Mesendoderm (in vitro differentiated cells): ENCODE data around the gene SERPINB1.
A peak's percentile ranks its signal among the peaks of the same experiment; 100 is the strongest.
"Not testable (repeated sequence)": the region's sequence is repeated elsewhere in the genome, so short reads cannot be mapped to it uniquely, and the experiment has no call there.

ENCODE experiments used
- DNase-seq: peaks from one replicate; pipeline ENCODE4 v3.0.0; 2013
- H2AK5ac ChIP-seq: 2 replicates; pipeline ENCODE4 v1.6.1; 2013; ENCODE audit warnings: low read length, inconsistent platforms
- H2BK120ac ChIP-seq: 2 replicates; pipeline ENCODE4 v1.6.1; 2013; ENCODE audit warnings: low read depth, mild to moderate bottlenecking, low read length, moderate library complexity, mixed read lengths
- H2BK15ac ChIP-seq: replicated peaks from 2 replicates; pipeline ENCODE4 v1.6.1; 2013; ENCODE audit warnings: low read depth, mild to moderate bottlenecking, moderate library complexity
- H2BK5ac ChIP-seq: 2 replicates; pipeline ENCODE4 v1.6.1; 2013; ENCODE audit warnings: low read length, inconsistent platforms
- H3K18ac ChIP-seq: 2 replicates; pipeline ENCODE4 v1.6.1; 2013; ENCODE audit warnings: mild to moderate bottlenecking, low read length, mixed read lengths
- H3K23ac ChIP-seq: one replicate; pipeline ENCODE4 v1.6.1; 2013; ENCODE audit warnings: low read length
- H3K27ac ChIP-seq: 2 replicates; pipeline ENCODE4 v1.5.1; 2013; ENCODE audit warnings: low read depth, mild to moderate bottlenecking, inconsistent platforms, low read length, moderate library complexity
- H3K27me3 ChIP-seq: 2 replicates; pipeline ENCODE4 v1.6.1; 2013; ENCODE audit warnings: low read length, control low read depth, mild to moderate bottlenecking, inconsistent platforms; ENCODE audit not compliant: insufficient read depth, poor library complexity
- H3K36me3 ChIP-seq: 2 replicates; pipeline ENCODE4 v1.6.1; 2013; ENCODE audit warnings: low read length, inconsistent platforms; ENCODE audit not compliant: control insufficient read depth, insufficient read depth
- H3K4ac ChIP-seq: one replicate; pipeline ENCODE4 v1.6.1; 2013; ENCODE audit warnings: low read depth, mild to moderate bottlenecking, low read length, moderate library complexity
- H3K4me1 ChIP-seq: 2 replicates; pipeline ENCODE4 v1.6.1; 2013; ENCODE audit warnings: low read depth, low read length, inconsistent platforms; ENCODE audit not compliant: control insufficient read depth
- H3K4me2 ChIP-seq: 2 replicates; pipeline ENCODE4 v1.6.1; 2013; ENCODE audit warnings: low read length
- H3K4me3 ChIP-seq: 2 replicates; pipeline ENCODE4 v1.5.1; 2013; ENCODE audit warnings: mild to moderate bottlenecking, low read length
- H3K56ac ChIP-seq: one replicate; pipeline ENCODE4 v1.6.1; 2013; ENCODE audit warnings: low read length
- H3K79me1 ChIP-seq: 2 replicates; pipeline ENCODE4 v1.6.1; 2013; ENCODE audit warnings: low read length, inconsistent platforms
- H3K79me2 ChIP-seq: 2 replicates; pipeline ENCODE4 v1.6.1; 2013; ENCODE audit warnings: mild to moderate bottlenecking, low read length; ENCODE audit not compliant: control insufficient read depth, insufficient read depth
- H3K9ac ChIP-seq: 2 replicates; pipeline ENCODE4 v1.6.1; 2013; ENCODE audit warnings: low read length, inconsistent platforms
- H4K5ac ChIP-seq: one replicate; pipeline ENCODE4 v1.6.1; 2013; ENCODE audit warnings: low read length
- H4K8ac ChIP-seq: one replicate; pipeline ENCODE4 v1.6.1; 2013; ENCODE audit warnings: low read depth, mild to moderate bottlenecking, control low read depth, low read length, moderate library complexity
- WGBS: extraction: QIAGEN DNeasy Blood & Tissue Kit; methylation state at CpG from one replicate; pipeline ENCODE4 v1.1.7; 2013; ENCODE audit warnings: low lambda C conversion rate, missing lambda C conversion rate; ENCODE audit not compliant: insufficient coverage; ENCODE audit errors: extremely low coverage; 5-methylcytosine and 5-hydroxymethylcytosine counted together

SERPINB1 gene

GRCh38 chr6:2859798-2860705 lies 18.4 kb upstream of the SERPINB1 start:
- not testable (repeated sequence) for H3K56ac ChIP-seq, H3K79me1 ChIP-seq, H4K5ac ChIP-seq, H3K4me2 ChIP-seq, H3K23ac ChIP-seq, H4K8ac ChIP-seq, H3K4me1 ChIP-seq, H3K36me3 ChIP-seq, H3K4me3 ChIP-seq, H2BK15ac ChIP-seq, H3K27me3 ChIP-seq, H3K27ac ChIP-seq, DNase-seq, H3K9ac ChIP-seq, H3K18ac ChIP-seq, H3K4ac ChIP-seq, H2AK5ac ChIP-seq, H2BK120ac ChIP-seq, H3K79me2 ChIP-seq, H2BK5ac ChIP-seq
- no CpG with 5 or more reads among the region's 42 CpGs for WGBS

- WGBS, result no CpG with 5 or more reads among the region's 4 CpGs
Measured at GRCh38 chr6:2859185-2859700, 17.6 kb upstream of the SERPINB1 start.

DNA sequence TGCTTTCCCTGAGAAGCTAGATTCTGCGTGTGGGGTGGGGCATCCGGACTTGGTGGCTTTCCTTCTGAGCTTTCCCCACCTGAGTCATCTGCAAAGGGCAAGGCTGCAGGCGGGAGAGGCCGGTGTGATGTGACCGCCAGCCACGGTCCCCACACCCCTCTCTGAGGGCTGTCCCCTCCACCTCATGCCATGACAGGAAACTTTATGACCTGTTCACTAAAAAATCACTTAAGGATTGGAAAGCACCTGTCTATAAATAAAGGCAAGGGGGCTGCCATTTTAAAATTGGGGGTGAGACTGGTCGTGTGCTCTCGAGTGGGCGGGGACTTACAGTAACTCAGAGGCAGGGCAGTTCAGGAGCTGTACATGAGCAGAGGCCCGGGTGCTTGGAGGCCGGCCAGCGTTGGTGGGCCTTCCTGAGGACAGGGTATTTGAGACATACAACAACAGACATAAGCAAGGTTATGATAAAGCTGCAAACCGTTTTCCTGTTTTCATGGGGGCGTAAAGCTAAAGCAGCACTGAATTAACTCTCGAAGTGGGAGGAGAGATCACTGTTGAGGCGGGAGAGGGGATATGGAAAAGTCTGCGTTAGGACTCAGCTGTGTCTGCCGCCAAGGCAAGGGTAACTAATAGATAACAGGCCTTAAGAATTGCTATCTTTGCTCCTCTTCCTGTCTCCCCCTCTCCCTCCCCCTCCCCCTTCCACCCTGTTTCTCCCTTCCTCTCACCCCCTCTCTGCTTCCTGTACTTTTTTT lies 16.1 kb upstream of the SERPINB1 start:
- H3K27ac ChIP-seq, result peak overlapping the region; percentile 89

More at GRCh38 chr6:2859185-2859700, 17.6 kb upstream of the SERPINB1 start:
- Histone ChIP-seq H3K27ac (no peak overlapping the region), H3K18ac (no peak overlapping the region), H2BK120ac (no peak overlapping the region), H3K36me3 (no peaks in the 10 kb centered on the region), H2BK15ac (no peak overlapping the region), H3K23ac (no peak overlapping the region), H3K56ac (peak overlapping the region; percentile 82), H3K79me1 (no peaks in the 10 kb centered on the region), H3K9ac (no peak overlapping the region), H3K79me2 (no peaks in the 10 kb centered on the region), H2AK5ac (peak overlapping the region; percentile 84), H4K8ac (no peak overlapping the region), H3K4me3 (no peak overlapping the region), H2BK5ac (peak overlapping the region; percentile 54), H3K4me1 (peaks cover 11% of the 10 kb centered on the region), H4K5ac (no peak overlapping the region), H3K4me2 (no peak overlapping the region), H3K27me3 (no peaks in the 10 kb centered on the region), H3K4ac (peak overlapping the region; percentile 49)
- no peak for DNase-seq

GRCh38 chr6:2857185-2857579 lies 15.5 kb upstream of the SERPINB1 start:
- Histone ChIP-seq H3K36me3 (no peaks in the 10 kb centered on the region), H2BK15ac (peak overlapping the region; percentile 4), H3K4me2 (no peak overlapping the region), H2BK120ac (peak overlapping the region; percentile 0), H3K27ac (peak overlapping the region; percentile 89), H3K56ac (peak overlapping the region; percentile 82), H3K79me2 (no peaks in the 10 kb centered on the region), H3K4me1 (peaks cover 14% of the 10 kb centered on the region), H3K27me3 (no peaks in the 10 kb centered on the region), H4K5ac (no peak overlapping the region), H4K8ac (no peak overlapping the region), H3K18ac (peak overlapping the region; percentile 44), H3K79me1 (no peaks in the 10 kb centered on the region), H3K4me3 (no peak overlapping the region), H2BK5ac (peak overlapping the region; percentile 75), H3K4ac (peak overlapping the region; percentile 5), H3K23ac (no peak overlapping the region), H2AK5ac (peak overlapping the region; percentile 68), H3K9ac (peak overlapping the region; percentile 8)
- no CpG with 5 or more reads among the region's 7 CpGs for WGBS
- DNase-seq, result no peak

More for the DNA sequence above, 16.1 kb upstream of the SERPINB1 start:
- Histone ChIP-seq H2BK15ac (no peak overlapping the region), H3K27me3 (no peaks in the 10 kb centered on the region), H3K79me2 (no peaks in the 10 kb centered on the region), H3K56ac (peak overlapping the region; percentile 82), H2BK120ac (peak overlapping the region; percentile 30), H2AK5ac (peak overlapping the region; percentile 25), H3K4me2 (no peak overlapping the region), H3K4ac (peak overlapping the region; percentile 5), H3K4me3 (no peak overlapping the region), H3K18ac (peak overlapping the region; percentile 44), H3K36me3 (no peaks in the 10 kb centered on the region), H4K5ac (no peak overlapping the region), H2BK5ac (peak overlapping the region; percentile 33), H3K4me1 (peaks cover 14% of the 10 kb centered on the region), H3K9ac (peak overlapping the region; percentile 44), H3K79me1 (no peaks in the 10 kb centered on the region), H3K23ac (no peak overlapping the region), H4K8ac (no peak overlapping the region)
- no CpG with 5 or more reads among the region's 18 CpGs for WGBS
- peak; percentile 78 for DNase-seq

DNA sequence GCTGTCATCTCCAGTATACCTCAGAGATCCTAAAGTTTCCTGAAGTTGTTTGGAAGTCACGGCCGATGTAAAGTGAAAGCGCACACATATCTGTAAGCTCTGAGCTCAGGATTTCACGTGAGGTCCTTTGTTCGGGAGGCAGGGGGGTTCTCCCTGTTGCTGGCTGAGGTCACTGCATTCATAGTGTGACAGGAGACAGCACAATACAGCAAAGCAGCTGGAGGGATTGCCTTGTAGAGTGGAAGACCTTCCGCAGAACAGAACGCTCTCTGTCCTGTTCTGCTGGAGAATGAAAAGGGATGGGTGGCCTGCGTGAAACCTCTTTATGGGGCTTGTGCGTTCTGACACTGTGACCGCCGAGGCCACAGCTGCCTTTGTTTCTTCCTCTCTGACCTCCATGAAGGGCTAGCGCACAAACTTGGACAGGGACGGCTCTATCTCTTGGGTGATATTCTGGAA lies 13.4 kb upstream of the SERPINB1 start:
- no peak overlapping the region for H2AK5ac ChIP-seq
- peak overlapping the region; percentile 3 for H2BK5ac ChIP-seq
- H3K56ac ChIP-seq, result peak overlapping the region; percentile 88
- peak overlapping the region; percentile 86 for H2BK120ac ChIP-seq
- peak overlapping the region; percentile 65 for H3K18ac ChIP-seq
- H3K27ac ChIP-seq, result peak overlapping the region; percentile 71
- no peaks in the 10 kb centered on the region for H3K79me2 ChIP-seq
- no peak overlapping the region for H3K4me2 ChIP-seq
- DNase-seq, result peak; percentile 59
- no CpG with 5 or more reads among the region's 13 CpGs for WGBS
- H3K9ac ChIP-seq, result no peak overlapping the region
- H3K27me3 ChIP-seq, result no peaks in the 10 kb centered on the region
- H2BK15ac ChIP-seq, result peak overlapping the region; percentile 64
- H3K36me3 ChIP-seq, result no peaks in the 10 kb centered on the region
- H3K4me3 ChIP-seq, result no peak overlapping the region
- peaks cover 17% of the 10 kb centered on the region for H3K4me1 ChIP-seq
- H3K79me1 ChIP-seq, result no peaks in the 10 kb centered on the region
- H4K8ac ChIP-seq, result no peak overlapping the region
- H4K5ac ChIP-seq, result no peak overlapping the region
- H3K4ac ChIP-seq, result peak overlapping the region; percentile 41
- no peak overlapping the region for H3K23ac ChIP-seq
